Mesenchymal stem cell (in vitro differentiated cells and primary cell): ENCODE results near the gene SIGLEC11.
"Not testable (repeated sequence)": the region's sequence is repeated elsewhere in the genome, so short reads cannot be mapped to it uniquely, and the experiment has no call there.

ENCODE experiments used
- DNase-seq: peaks from one replicate; pipeline ENCODE4 v3.0.0-alpha.2; 2013
- H2AFZ ChIP-seq: one replicate; pipeline ENCODE4 v1.6.1; 2013; ENCODE audit warnings: low read depth, mild to moderate bottlenecking, control low read depth, inconsistent platforms, low read length, moderate library complexity
- H2AK5ac ChIP-seq: 2 replicates; pipeline ENCODE4 v1.6.1; 2013; ENCODE audit warnings: low read length, moderate library complexity, mild to moderate bottlenecking, inconsistent platforms; ENCODE audit not compliant: severe bottlenecking
- H2BK120ac ChIP-seq: one replicate; pipeline ENCODE4 v1.6.1; 2013; ENCODE audit warnings: low read depth, mild to moderate bottlenecking, inconsistent platforms, low read length, moderate library complexity
- H2BK12ac ChIP-seq, 2 experiments: one replicate each; pipeline ENCODE4 v1.6.1; 2013; ENCODE audit warnings: inconsistent platforms in 2 of 2, low read length in 2 of 2, mild to moderate bottlenecking in 2 of 2, moderate library complexity in 2 of 2, control low read depth in 1 of 2
- H2BK15ac ChIP-seq: one replicate; pipeline ENCODE4 v1.6.1; 2013; ENCODE audit warnings: mild to moderate bottlenecking, low read depth, inconsistent platforms; ENCODE audit not compliant: poor library complexity, severe bottlenecking
- H2BK5ac ChIP-seq: 2 replicates; pipeline ENCODE4 v1.6.1; 2013; ENCODE audit warnings: low read depth, mild to moderate bottlenecking, low read length, control low read depth, inconsistent platforms; ENCODE audit not compliant: poor library complexity, severe bottlenecking
- H3K14ac ChIP-seq, 2 experiments: one replicate each; pipeline ENCODE4 v1.6.1; 2013; ENCODE audit warnings: inconsistent platforms in 2 of 2, low read length in 2 of 2, control low read depth in 1 of 2, mild to moderate bottlenecking in 1 of 2, moderate library complexity in 1 of 2
- H3K18ac ChIP-seq, 2 experiments: one replicate each; pipeline ENCODE4 v1.6.1; 2013; ENCODE audit warnings: inconsistent platforms in 2 of 2, low read length in 2 of 2, control low read depth in 1 of 2, low read depth in 1 of 2, mild to moderate bottlenecking in 1 of 2
- H3K23ac ChIP-seq, 2 experiments: one replicate each; pipeline ENCODE4 v1.6.1; 2013; ENCODE audit warnings: inconsistent platforms in 2 of 2, low read length in 2 of 2, mild to moderate bottlenecking in 2 of 2, moderate library complexity in 2 of 2, control low read depth in 1 of 2
- H3K27ac ChIP-seq: 2 replicates; pipeline ENCODE4 v1.5.1; 2013; ENCODE audit warnings: mild to moderate bottlenecking, moderate library complexity, low read length, control low read depth, inconsistent platforms; ENCODE audit not compliant: poor library complexity, severe bottlenecking
- H3K27me3 ChIP-seq, 2 experiments: 2 replicates each; pipeline versions ENCODE4 v1.6.1 to v1.7.0; 2013; ENCODE audit warnings: low read length in 2 of 2, mild to moderate bottlenecking in 2 of 2, moderate library complexity in 2 of 2, control low read depth in 1 of 2, inconsistent platforms in 1 of 2; ENCODE audit not compliant: control insufficient read depth in 1 of 2, insufficient read depth in 1 of 2
- H3K36me3 ChIP-seq, 2 experiments: 2 replicates each; pipeline versions ENCODE4 v1.6.1 to v1.7.0; 2013; ENCODE audit warnings: low read length in 2 of 2, control low read depth in 1 of 2, inconsistent platforms in 1 of 2, low read depth in 1 of 2, mild to moderate bottlenecking in 1 of 2; ENCODE audit not compliant: insufficient read depth in 2 of 2, control insufficient read depth in 1 of 2
- H3K4ac ChIP-seq, 2 experiments: one replicate each; pipeline ENCODE4 v1.6.1; 2013; ENCODE audit warnings: inconsistent platforms in 2 of 2, low read length in 2 of 2, mild to moderate bottlenecking in 2 of 2, moderate library complexity in 2 of 2, control low read depth in 1 of 2, low read depth in 1 of 2
- H3K4me1 ChIP-seq: 2 replicates; pipeline ENCODE4 v1.6.1; 2013; ENCODE audit warnings: low read depth, low read length, control low read depth; ENCODE audit not compliant: control insufficient read depth, insufficient read depth
- H3K4me2 ChIP-seq: 2 replicates; pipeline ENCODE4 v1.6.1; 2013; ENCODE audit warnings: low read length, mild to moderate bottlenecking, inconsistent platforms; ENCODE audit not compliant: poor library complexity, severe bottlenecking
- H3K4me3 ChIP-seq, 2 experiments: 2 replicates each; pipeline versions ENCODE4 v1.5.1 to v1.7.0; 2013; ENCODE audit warnings: low read length in 2 of 2, mild to moderate bottlenecking in 2 of 2, control low read depth in 1 of 2, low read depth in 1 of 2; ENCODE audit not compliant: insufficient read depth in 1 of 2
- H3K79me1 ChIP-seq: replicated peaks from 2 replicates; pipeline ENCODE4 v1.6.1; 2013; ENCODE audit warnings: mild to moderate bottlenecking, control low read depth, low read length, inconsistent platforms; ENCODE audit not compliant: poor library complexity, severe bottlenecking
- H3K9ac ChIP-seq: 2 replicates; pipeline ENCODE4 v1.7.0; 2013; ENCODE audit warnings: mild to moderate bottlenecking, low read length, moderate library complexity
- H3K9me3 ChIP-seq: 2 replicates; pipeline ENCODE4 v1.7.0; 2013; ENCODE audit warnings: mild to moderate bottlenecking, low read length; ENCODE audit not compliant: control insufficient read depth
- H4K8ac ChIP-seq: one replicate; pipeline ENCODE4 v1.6.1; 2013; ENCODE audit warnings: inconsistent platforms, mild to moderate bottlenecking, low read length, moderate library complexity
- H4K91ac ChIP-seq: one replicate; pipeline ENCODE4 v1.6.1; 2013; ENCODE audit warnings: mild to moderate bottlenecking, low read length, inconsistent platforms
- WGBS: methylation state at CpG from one replicate; pipeline ENCODE4 v1.1.7; 2013; ENCODE audit warnings: mixed read lengths; 5-methylcytosine and 5-hydroxymethylcytosine counted together

The SIGLEC11 gene

DNA sequence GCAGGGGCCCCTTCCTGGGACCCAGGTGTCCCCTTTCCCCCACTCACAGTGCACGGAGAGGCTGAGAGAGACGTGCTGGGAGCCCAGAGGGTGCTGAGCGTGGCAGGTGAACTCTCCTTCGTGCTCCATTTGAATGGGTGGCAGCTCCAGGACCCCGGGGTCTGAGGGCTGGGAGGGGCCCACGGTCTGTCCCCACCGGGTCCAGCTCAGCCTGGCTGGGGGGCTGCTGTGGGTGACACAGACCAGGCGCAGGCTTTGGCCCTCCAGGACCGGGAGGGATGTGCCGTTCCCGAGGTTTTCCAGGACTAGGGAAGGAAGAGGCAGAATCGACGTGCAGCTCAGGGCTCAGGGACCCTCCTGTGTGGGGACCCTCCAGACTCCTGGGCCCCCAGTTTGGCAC is 2.4 kb downstream of the SIGLEC11 start:
- WGBS, result 69% methylated on average over 10 of the region's 13 CpGs
- DNase-seq, H2BK120ac ChIP-seq, H3K9me3 ChIP-seq, H4K8ac ChIP-seq, H3K4me1 ChIP-seq, H2BK15ac ChIP-seq, H3K27ac ChIP-seq, H3K9ac ChIP-seq, H4K91ac ChIP-seq, H3K4me3 ChIP-seq, H3K14ac ChIP-seq, H3K79me1 ChIP-seq, H3K36me3 ChIP-seq, H3K18ac ChIP-seq, H3K4me2 ChIP-seq, H2AK5ac ChIP-seq, H2BK5ac ChIP-seq, H2AFZ ChIP-seq, H2BK12ac ChIP-seq, H3K4ac ChIP-seq: not testable (repeated sequence)
- Histone ChIP-seq H3K23ac (peak overlapping the region in 1 of 2 experiments; percentile 40), H3K27me3 (peaks cover under 1 to 51% of the 10 kb centered on the region in 2 experiments)

DNA sequence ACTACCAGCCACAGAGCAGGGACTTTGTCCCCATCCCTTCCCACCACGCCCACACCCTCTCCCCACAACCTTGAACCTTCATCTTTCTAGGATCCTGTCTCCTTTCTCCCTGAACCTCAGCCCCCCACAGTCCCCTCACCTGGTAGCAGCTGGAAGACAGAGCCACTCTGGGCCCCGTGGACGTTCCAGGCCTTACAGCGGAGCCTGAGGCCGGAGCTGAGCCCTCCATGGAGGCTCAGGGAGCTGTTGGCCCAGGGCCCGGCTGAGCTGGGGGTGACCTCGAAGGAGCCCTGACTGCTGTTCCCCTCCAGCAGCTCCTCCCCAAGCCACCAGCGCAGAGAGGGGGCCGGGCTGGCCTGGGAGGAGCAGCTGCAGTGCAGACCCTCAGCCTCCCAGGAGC is 2.8 kb downstream of the SIGLEC11 start:
- not testable (repeated sequence) for H3K4me2 ChIP-seq, H3K36me3 ChIP-seq, H3K4me1 ChIP-seq, H2AK5ac ChIP-seq, H3K4ac ChIP-seq, H4K8ac ChIP-seq, H3K9ac ChIP-seq, H3K23ac ChIP-seq, H2BK12ac ChIP-seq, H3K27ac ChIP-seq, H2BK120ac ChIP-seq, H4K91ac ChIP-seq, DNase-seq, H2BK5ac ChIP-seq, H3K4me3 ChIP-seq, H2AFZ ChIP-seq, H3K14ac ChIP-seq, H3K9me3 ChIP-seq, H3K79me1 ChIP-seq, H2BK15ac ChIP-seq, H3K18ac ChIP-seq
- 75% methylated on average over 6 of the region's 9 CpGs for WGBS
- peaks cover 5 to 55% of the 10 kb centered on the region in 2 experiments for H3K27me3 ChIP-seq

DNA sequence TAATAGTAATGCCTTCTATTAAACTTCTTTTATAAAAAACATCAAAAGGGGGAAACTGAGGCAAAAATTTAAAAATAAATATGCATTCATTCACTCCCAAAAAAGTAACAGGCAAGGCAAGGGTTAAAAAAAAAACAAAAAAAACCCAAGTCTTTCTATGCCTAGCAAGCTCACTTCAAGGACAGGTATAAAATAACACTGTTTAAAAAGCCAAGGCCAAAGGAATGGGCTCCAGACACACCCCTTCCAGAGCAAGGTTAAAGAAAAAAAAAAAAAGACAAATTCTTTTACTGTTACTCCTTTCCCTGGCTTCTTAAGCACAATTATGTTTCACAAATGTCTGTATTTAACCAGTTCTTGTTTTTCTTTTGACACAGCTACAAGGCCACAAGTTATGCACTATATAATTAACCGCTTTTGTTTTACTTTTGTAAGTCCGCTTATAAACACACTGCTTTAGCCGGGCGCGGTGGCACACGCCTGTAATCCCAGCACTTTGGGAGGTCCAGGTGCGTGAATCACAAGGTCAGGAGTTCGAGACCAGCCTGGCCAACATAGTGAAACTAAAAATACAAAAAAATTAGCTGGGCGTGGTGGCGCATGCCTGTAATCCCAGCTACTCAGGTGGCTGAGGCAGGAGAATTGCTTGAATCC is 3.6 kb downstream of the SIGLEC11 start:
- H4K8ac ChIP-seq, result no peak overlapping the region
- no peak for DNase-seq
- H3K4me3 ChIP-seq, result no peak overlapping the region
- no peak overlapping the region for H4K91ac ChIP-seq
- H3K4me2 ChIP-seq, result no peak overlapping the region
- H3K9me3 ChIP-seq, result no peaks in the 10 kb centered on the region
- H3K36me3 ChIP-seq, result no peaks in the 10 kb centered on the region
- WGBS, result 91% methylated on average over 10 of the region's 10 CpGs
- no peak overlapping the region for H3K23ac ChIP-seq
- H3K79me1 ChIP-seq, result no peaks in the 10 kb centered on the region
- H3K9ac ChIP-seq, result no peak overlapping the region
- no peak overlapping the region for H3K18ac ChIP-seq
- no peak overlapping the region for H3K27ac ChIP-seq
- H3K27me3 ChIP-seq, result peaks cover 7 to 63% of the 10 kb centered on the region in 2 experiments
- no peak overlapping the region for H2BK15ac ChIP-seq
- no peak overlapping the region for H2BK12ac ChIP-seq
- no peak overlapping the region for H2BK5ac ChIP-seq
- H2AK5ac ChIP-seq, result no peak overlapping the region
- no peak overlapping the region for H3K4ac ChIP-seq
- no peak overlapping the region for H2AFZ ChIP-seq
- no peak overlapping the region for H2BK120ac ChIP-seq
- no peak overlapping the region for H3K14ac ChIP-seq
- H3K4me1 ChIP-seq, result no peaks in the 10 kb centered on the region

DNA sequence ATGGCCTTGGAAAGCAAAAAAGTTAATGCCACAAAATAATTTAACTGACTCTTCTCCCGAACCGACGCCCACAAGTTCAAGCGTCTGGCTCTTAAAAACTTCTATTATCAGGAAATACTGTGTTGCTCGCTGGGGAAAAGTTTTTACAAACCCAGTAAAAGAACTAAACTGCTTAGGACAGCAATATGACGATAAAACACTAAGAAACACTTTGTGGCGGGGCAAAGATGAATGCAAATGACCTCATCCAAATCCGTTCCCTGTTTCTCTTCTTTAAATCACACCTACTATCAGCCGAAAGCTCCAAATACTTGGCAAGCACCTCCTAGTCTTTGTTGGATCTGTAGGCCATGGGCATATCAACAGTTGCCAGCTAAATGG is 4.9 kb downstream of the SIGLEC11 start:
- Histone ChIP-seq H2AK5ac (no peak overlapping the region), H2BK15ac (no peak overlapping the region), H3K23ac (no peak overlapping the region), H2BK120ac (no peak overlapping the region), H3K4ac (no peak overlapping the region), H3K27ac (no peak overlapping the region), H2BK12ac (no peak overlapping the region), H3K27me3 (peaks cover 16 to 72% of the 10 kb centered on the region in 2 experiments), H2BK5ac (no peak overlapping the region), H2AFZ (no peak overlapping the region), H3K4me1 (no peaks in the 10 kb centered on the region), H3K4me3 (no peak overlapping the region), H3K4me2 (no peak overlapping the region), H3K9ac (no peak overlapping the region), H3K9me3 (no peaks in the 10 kb centered on the region), H3K36me3 (no peaks in the 10 kb centered on the region), H3K79me1 (no peaks in the 10 kb centered on the region), H4K8ac (no peak overlapping the region), H3K18ac (no peak overlapping the region), H3K14ac (no peak overlapping the region), H4K91ac (no peak overlapping the region)
- WGBS, result 86% methylated on average over 9 of the region's 9 CpGs
- no peak for DNase-seq
